RCC 7860 (cell line): ENCODE results near the gene CADM1.
A peak's percentile ranks its signal among the peaks of the same experiment; 100 is the strongest.

Experiments used
- DNase-seq: peaks from one replicate; pipeline ENCODE4 v3.0.0-alpha.2; 2015; ENCODE audit warnings: low spot score
- FAIRE-seq: peaks from 2 replicates; lab custom pipeline; 2012; peaks lifted over from hg19 to GRCh38; lab: Jason Lieb, UNC

CADM1 gene

GRCh38 chr11:115518983-115519628, 14.9 kb upstream of the CADM1 start:
- FAIRE-seq = no peak
- no peak for DNase-seq

DNA sequence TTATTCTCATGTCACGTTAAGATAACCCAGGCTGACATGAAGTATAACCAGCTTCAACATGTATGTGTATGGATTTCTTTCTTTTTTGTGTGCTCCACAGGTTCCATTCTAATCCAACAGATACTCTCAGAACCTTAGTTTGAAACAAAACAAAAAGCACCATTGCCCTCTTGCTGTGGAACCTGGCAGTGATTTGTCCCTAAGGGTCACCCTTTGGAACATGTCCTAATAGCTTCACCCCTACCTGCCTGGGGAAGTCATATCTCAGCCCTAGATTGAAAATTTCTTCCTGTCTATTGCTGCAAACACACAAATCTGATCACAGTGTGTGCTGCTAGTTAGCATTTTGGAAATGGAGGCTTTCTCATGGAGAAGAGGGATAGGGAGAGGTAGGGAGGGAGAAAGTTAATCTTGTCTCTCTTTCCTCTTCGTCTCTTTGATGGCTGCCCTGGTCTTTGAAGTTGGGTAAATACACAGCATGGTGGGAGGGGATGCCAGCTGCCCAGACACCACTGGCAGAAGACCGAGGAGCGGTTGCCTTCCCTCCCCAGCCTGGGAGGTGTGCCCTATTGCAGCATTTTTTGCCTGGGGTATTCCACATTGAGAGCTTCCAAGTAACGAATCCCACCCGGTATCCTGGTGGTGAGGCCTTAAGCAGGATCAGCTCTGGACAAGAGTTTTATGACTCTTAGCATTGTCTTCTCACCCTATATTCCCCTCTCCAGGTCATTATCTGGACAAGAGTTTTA, 11.6 kb upstream of the CADM1 start:
- FAIRE-seq = no peak

GRCh38 chr11:115506954-115507675, 2.9 kb upstream of the CADM1 start:
- FAIRE-seq (no peak), DNase-seq (no peak)

More for the DNA sequence above, 11.6 kb upstream of the CADM1 start:
- no peak for DNase-seq

- DNase-seq (no peak), FAIRE-seq (no peak)
Measured at GRCh38 chr11:115505175-115505574, 960 bp upstream of the CADM1 start.

GRCh38 chr11:115503886-115504275, 334 bp downstream of the CADM1 start:
- FAIRE-seq (no peak), DNase-seq (no peak)

DNA sequence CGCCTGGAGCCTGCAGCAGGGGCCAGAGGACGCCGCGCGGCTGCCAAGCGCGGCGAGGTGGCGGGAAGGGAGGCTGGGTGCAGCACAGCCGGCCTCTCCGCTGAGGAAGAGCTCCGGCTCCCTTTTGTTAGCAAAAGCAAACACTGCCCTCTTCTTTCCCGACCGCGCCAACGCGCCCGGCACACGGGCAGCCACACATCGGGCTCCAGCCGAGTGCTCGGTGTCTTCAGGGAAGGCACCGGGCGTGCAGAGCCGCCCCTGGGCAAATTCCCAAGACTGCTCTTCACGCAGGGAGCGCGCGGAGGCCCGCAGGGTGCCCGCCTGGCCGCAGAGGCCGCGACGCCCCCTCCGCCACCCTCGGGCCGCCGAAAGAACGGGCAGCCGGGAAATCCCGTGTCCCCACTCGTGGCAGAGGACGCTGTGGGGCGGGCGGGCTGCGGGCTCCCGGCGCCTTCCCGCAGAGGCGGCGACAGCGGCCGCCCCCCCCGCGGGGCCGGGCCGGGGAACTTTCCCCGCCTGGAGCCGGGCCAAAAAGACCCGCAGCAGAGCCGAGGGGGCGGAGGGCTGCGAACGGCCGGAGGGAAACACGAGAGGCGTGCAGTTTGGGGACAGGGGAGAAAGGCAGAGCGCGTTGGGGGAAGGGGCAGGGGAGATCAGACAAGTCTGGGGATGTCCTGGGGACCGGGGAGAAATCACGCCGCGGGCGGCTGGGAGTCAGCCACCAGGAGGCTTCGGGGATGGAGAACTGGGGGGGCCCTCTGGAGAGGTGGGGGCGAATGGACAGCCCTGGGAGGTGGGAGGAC, 931 bp downstream of the CADM1 start:
- DNase-seq (peak; percentile 55), FAIRE-seq (no peak)

DNA sequence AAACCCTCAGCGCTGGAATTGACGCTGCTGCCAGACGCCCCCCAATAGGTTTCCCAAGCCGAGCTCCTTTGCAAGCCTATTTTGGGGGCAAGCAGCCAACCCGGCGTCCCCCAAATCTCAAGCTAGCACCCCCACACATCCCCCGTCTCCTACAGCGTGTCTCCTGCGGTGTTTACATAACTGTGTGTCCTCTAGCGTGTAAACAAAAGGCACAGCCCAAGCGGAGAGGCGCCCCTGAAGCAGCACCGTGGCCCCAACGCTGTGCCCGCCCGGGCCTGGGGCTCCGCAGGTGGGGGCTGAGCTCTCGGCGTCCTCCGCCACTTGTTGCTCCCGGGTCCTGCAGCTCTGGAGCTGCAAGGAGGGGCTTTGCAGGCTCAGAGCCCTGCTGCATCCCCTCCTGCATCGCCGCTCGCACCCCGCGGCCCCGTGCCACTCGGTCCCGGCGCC, 1.6 kb downstream of the CADM1 start:
- no peak for DNase-seq

DNA sequence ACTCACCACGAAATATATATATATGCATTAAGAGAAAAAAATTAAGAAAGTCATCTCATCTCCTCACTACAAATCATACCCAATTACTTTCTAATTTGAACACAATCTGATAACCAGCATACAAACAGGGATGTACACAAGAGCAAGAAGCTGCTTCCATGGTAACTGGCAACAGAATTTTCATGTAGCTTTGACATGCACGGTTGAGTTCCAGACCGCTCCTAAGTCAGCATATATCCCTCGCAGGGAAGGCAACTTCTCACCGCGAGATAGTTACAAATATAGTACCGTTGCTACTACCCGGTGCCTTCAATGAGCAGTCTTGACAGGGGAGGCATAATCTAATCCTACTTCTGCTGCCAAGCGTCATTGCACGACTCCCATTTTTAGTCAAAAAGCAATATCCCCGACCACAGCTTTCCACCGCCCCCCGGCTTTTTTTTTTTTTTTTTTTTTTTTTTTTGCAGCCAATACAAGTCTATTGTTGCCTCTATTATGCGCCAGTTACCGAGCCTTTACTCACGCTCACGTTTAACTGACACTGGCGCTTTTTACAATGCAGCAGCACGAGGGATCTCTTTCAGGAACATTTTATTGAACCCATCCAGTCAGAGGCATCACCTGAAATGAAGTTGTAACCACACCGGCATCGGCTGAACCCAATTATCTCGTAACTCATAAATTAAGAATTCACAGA, 2.2 kb downstream of the CADM1 start:
- no peak for FAIRE-seq
- DNase-seq = peak; percentile 46

More for the DNA sequence above, 1.6 kb downstream of the CADM1 start:
- no peak for FAIRE-seq

GRCh38 chr11:115501502-115501892, 2.7 kb downstream of the CADM1 start:
- FAIRE-seq (no peak), DNase-seq (no peak)

- no peak for FAIRE-seq
- no peak for DNase-seq
Measured at GRCh38 chr11:115500547-115501501, 3.4 kb downstream of the CADM1 start.

DNA sequence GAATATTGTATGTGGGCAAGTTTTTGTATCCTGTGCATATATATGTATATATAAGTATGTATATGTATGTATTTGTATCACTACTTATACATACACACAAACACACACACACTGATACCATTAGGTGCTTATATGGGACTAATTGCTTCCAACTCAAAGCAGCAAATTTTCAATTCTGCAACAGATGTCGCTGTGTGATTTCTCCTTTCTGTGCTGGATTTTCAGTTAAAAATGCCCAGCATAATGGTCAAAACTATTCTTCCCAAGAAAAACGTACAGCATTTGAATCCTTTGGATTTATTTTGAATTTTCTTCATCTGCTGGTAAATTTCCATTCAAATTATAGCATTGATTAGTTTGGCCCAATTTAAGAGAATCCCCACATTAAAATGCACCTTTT, 4.3 kb downstream of the CADM1 start:
- DNase-seq (no peak), FAIRE-seq (no peak)

DNA sequence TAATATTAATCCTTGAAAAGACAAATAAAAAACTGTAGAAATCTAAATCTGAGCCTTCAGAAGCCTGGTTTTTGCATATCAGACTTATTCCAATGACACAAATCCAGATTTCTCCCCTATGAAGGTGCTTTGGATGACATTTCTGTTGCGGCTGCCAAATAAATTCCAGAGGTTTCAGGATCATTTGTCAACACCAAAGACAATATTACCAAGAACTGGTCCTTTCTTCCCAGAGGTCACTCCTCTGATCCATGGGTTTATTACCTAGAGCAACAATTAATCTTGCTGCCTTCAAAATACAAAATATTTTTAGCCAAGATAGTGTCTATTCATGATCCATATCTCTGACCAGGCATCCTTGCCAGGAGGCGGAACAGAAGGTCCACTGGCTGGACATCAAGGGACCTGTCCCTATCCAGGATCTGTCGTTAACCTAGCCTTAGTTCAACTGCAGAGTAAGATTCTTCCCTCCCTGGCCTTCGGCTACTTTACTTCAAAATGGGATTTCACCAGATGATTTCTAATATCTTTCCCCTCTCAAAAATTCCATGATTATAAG, 4.9 kb downstream of the CADM1 start:
- FAIRE-seq = no peak
- no peak for DNase-seq

- no peak for FAIRE-seq
- DNase-seq = no peak
Measured at GRCh38 chr11:115498354-115498753, 5.9 kb downstream of the CADM1 start.

DNA sequence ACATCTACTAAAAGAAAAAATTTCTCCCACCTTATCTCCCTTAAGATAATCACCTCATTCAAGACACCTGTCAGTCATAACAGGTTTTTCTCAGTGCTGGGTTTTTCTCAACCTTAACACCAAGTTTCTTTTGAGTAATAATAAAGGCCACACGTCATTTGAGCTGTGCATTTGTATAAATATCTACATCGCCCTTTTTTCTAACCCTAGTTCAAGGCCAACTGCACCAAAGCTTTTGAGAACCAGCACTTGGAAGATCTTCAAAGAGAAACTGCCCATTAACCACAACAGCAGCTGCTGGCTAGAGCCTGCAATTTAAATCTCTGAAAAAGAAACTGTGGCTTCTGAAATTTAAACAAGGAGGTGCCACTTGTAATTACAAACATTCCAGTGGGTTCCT, 6.9 kb downstream of the CADM1 start:
- no peak for FAIRE-seq
- no peak for DNase-seq

GRCh38 chr11:115496892-115497291, 7.3 kb downstream of the CADM1 start:
- FAIRE-seq (no peak), DNase-seq (no peak)

DNA sequence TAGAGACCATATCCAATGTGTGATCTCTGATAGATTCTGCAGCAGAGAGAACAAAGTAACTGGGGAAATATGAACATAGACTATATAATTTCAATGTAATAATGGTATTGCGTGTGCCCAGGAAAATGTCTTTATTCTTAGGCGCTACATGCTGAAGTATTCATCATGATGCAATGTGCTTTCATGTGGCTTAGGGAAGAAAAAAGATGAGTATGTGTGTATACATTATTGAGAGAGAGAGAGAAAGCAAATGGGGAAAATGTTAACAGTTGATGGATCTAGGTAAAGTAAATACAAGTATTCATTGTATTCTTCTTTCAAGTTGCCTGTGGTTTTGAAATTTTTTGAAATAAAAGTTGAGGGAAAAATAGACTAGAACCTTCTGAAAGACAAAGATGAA, 10.3 kb downstream of the CADM1 start:
- DNase-seq (no peak), FAIRE-seq (no peak)

- no peak for DNase-seq
- no peak for FAIRE-seq
Measured at GRCh38 chr11:115493488-115493887, 10.7 kb downstream of the CADM1 start.

DNA sequence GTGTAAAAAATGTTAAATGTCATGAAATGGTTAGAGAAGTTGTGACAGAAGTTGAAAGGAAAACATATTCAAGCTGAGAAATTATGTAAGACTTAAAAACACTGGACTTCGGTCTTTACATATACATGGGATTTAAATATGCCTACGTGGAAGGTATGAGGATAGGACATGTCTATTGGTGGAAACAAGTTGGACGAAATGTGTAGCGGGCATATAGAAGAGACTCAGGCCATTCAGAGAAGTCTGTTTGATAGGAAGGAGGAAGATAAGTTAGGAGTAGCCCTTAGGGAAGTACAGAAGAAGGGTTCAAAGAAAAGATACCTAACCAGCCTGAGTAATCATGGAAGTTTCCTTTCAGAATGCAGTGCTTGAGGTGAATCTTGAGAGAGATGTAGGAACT, 14.7 kb downstream of the CADM1 start:
- no peak for FAIRE-seq

DNA sequence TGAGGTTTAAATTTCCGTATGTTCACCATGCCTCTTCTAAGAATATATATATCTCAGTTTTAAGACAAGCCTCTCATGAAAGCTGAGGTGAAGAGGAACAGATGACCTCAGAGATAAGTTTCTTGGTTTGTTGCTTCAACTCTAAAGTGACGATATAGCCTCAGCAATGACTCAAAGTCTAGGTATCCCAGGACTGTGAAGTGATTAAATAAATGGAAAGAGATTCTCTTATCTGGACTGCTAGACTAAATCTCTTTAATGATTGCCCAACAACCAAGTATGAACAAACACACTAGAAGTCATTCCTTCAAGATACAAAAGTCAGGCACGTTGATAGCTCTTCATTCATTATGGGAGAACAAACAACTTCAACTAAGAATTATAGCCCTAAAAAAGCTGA, 15.3 kb downstream of the CADM1 start:
- FAIRE-seq = peak; percentile 95

More for the DNA sequence above, 14.7 kb downstream of the CADM1 start:
- DNase-seq = no peak

More for the DNA sequence above, 15.3 kb downstream of the CADM1 start:
- peak; percentile 93 for DNase-seq
